ENCODE results near the gene NR4A1.

DNA sequence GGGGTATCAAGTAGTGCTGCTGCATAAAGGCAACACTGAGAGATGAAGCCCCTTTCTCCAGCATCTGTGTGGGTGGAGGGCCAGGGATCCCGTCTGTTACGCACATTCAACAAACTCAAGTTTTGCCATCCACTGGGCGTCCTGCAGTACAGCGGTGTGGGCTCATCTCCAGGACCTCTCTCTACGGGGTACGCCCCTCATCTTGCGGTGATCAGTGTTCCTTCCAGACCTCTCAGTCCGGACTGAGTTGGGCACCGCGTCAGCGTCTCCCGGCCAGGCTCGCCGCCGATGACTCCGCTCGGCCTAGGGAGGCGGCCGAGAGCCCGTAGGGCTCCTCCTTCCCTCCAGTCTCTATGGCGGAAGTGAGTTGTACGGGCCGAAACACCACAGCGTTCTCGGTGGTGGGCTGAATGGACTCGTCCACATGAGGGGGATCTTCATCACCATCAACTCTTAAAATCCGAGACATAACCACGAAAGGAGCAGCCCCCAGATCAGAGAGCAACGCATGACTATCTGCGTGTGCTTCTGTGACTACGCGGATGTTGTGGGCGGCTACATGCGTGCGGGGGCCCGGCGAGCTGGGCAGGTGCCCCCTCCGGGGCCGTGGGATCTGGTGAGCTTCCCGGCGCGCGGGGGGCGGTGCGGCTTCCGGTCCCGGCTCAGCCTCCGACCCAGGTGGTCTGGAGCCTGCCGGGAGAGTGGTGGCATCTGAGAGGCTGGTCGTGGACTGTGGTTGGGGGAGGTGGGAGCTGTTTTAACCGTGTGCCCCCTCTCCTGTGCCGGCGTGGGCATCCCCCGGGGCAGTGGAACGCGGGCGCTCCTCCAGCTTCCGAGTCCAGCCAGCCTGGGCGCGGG, 18.3 kb downstream of the NR4A1 start, which contains the start of gene ATG101:
- TF ChIP-seq, protein P1, sequence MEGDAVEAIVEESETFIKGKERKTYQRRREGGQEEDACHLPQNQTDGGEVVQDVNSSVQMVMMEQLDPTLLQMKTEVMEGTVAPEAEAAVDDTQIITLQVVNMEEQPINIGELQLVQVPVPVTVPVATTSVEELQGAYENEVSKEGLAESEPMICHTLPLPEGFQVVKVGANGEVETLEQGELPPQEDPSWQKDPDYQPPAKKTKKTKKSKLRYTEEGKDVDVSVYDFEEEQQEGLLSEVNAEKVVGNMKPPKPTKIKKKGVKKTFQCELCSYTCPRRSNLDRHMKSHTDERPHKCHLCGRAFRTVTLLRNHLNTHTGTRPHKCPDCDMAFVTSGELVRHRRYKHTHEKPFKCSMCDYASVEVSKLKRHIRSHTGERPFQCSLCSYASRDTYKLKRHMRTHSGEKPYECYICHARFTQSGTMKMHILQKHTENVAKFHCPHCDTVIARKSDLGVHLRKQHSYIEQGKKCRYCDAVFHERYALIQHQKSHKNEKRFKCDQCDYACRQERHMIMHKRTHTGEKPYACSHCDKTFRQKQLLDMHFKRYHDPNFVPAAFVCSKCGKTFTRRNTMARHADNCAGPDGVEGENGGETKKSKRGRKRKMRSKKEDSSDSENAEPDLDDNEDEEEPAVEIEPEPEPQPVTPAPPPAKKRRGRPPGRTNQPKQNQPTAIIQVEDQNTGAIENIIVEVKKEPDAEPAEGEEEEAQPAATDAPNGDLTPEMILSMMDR (IDR thresholded peaks at IDR 0.05) = peak; percentile 49 to 95 (median 72)
- TF ChIP-seq POLR2A (IDR thresholded peaks at IDR 0.05) = peak; percentile 46

Measured in prostate gland (tissue), 2 donors.